HAP-1 (cell line): Measurements from ENCODE around the gene PAXX.
"Not testable (repeated sequence)": the region's sequence is repeated elsewhere in the genome, so short reads cannot be mapped to it uniquely, and the experiment has no call there.

ENCODE experiments used
- DNase-seq, 2 experiments: peaks; one replicate each; pipeline ENCODE4 v3.0.0-alpha.2; 2016 to 2020; ENCODE audit warnings: low spot score in 2 of 2
- H3K27me3 ChIP-seq: fragments of 250-450 bp; sonication (Bioruptor Pico); 2 replicates; pipeline ENCODE4 v1.5.1; 2020; ENCODE audit warnings: low read depth, mild to moderate bottlenecking, moderate library complexity
- H3K36me3 ChIP-seq: fragments of 250-450 bp; sonication (Bioruptor Pico); replicated peaks from 2 replicates; pipeline ENCODE4 v1.5.1; 2020; ENCODE audit warnings: mild to moderate bottlenecking
- H3K4me1 ChIP-seq: fragments of 250-450 bp; sonication (Bioruptor Pico); 2 replicates; pipeline ENCODE4 v1.5.1; 2020; ENCODE audit warnings: mild to moderate bottlenecking
- H3K4me3 ChIP-seq: fragments of 250-450 bp; sonication (Bioruptor Pico); 2 replicates; pipeline ENCODE4 v1.5.1; 2020; ENCODE audit warnings: mild to moderate bottlenecking, moderate library complexity
- H3K9me3 ChIP-seq: fragments of 250-450 bp; sonication (Bioruptor Pico); 2 replicates; pipeline ENCODE4 v1.5.1; 2020; ENCODE audit warnings: mild to moderate bottlenecking, moderate library complexity
- in situ Hi-C: fragments of 300-500 bp; cut with MboI; formaldehyde crosslinking; loops from 3 replicates; pipeline ENCODE4 v1.14.3; 2020; ENCODE audit warnings: low sequenced_read_pairs, inconsistent platforms, mixed read lengths

Gene PAXX

GRCh38 chr9:137001857-137002645 lies 9.8 kb downstream of the PAXX start:
- H3K4me3 ChIP-seq, result no peak overlapping the region
- no peaks in the 10 kb centered on the region for H3K4me1 ChIP-seq
- no peaks in the 10 kb centered on the region; the same call in 1 of the 2 replicates for H3K27me3 ChIP-seq
- no peak for DNase-seq
- 0 out of 2 replicates have a peak, but pooled peaks cover 6% of the 10 kb centered on the region for H3K9me3 ChIP-seq
- no peaks in the 10 kb centered on the region for H3K36me3 ChIP-seq
- in situ Hi-C loops, result no loop called here

GRCh38 chr9:137002646-137003041 lies 10.4 kb downstream of the PAXX start:
- no peak overlapping the region for H3K4me3 ChIP-seq
- H3K9me3 ChIP-seq, result 0 out of 2 replicates have a peak, but pooled peaks cover 6% of the 10 kb centered on the region
- H3K36me3 ChIP-seq, result no peaks in the 10 kb centered on the region
- in situ Hi-C loops, result no loop called here
- no peak for DNase-seq
- H3K27me3 ChIP-seq, result no peaks in the 10 kb centered on the region; the same call in 1 of the 2 replicates
- no peaks in the 10 kb centered on the region for H3K4me1 ChIP-seq

GRCh38 chr9:137004285-137004684 lies 12.1 kb downstream of the PAXX start:
- H3K36me3 ChIP-seq, H3K4me3 ChIP-seq, H3K4me1 ChIP-seq, H3K27me3 ChIP-seq, H3K9me3 ChIP-seq, in situ Hi-C loops: not testable (repeated sequence)
- peak in 1 of 2 experiments; percentile 65 for DNase-seq

- no peak overlapping the region for H3K4me3 ChIP-seq
- in situ Hi-C loops, result no loop called here
- no peak for DNase-seq
- H3K9me3 ChIP-seq, result 0 out of 2 replicates have a peak, but pooled peaks cover 6% of the 10 kb centered on the region
- no peaks in the 10 kb centered on the region for H3K36me3 ChIP-seq
- H3K4me1 ChIP-seq, result no peaks in the 10 kb centered on the region
- no peaks in the 10 kb centered on the region for H3K27me3 ChIP-seq
Observed at GRCh38 chr9:137006116-137007003, 14.1 kb downstream of the PAXX start.

GRCh38 chr9:137007108-137007815 lies 15.0 kb downstream of the PAXX start:
- Histone ChIP-seq H3K27me3 (no peaks in the 10 kb centered on the region), H3K36me3 (no peaks in the 10 kb centered on the region), H3K4me1 (no peaks in the 10 kb centered on the region), H3K4me3 (no peak overlapping the region), H3K9me3 (0 out of 2 replicates have a peak, but pooled peaks cover 6% of the 10 kb centered on the region)
- in situ Hi-C loops, result no loop called here
- no peak for DNase-seq

GRCh38 chr9:137007816-137008270 lies 15.6 kb downstream of the PAXX start:
- no peaks in the 10 kb centered on the region for H3K27me3 ChIP-seq
- in situ Hi-C loops, result no loop called here
- H3K36me3 ChIP-seq, result no peaks in the 10 kb centered on the region
- H3K9me3 ChIP-seq, result 0 out of 2 replicates have a peak, but pooled peaks cover 6% of the 10 kb centered on the region
- H3K4me1 ChIP-seq, result no peaks in the 10 kb centered on the region
- DNase-seq, result no peak
- H3K4me3 ChIP-seq, result no peak overlapping the region

GRCh38 chr9:137008312-137008711 lies 16.1 kb downstream of the PAXX start:
- in situ Hi-C loops, result no loop called here
- no peak for DNase-seq
- Histone ChIP-seq H3K9me3 (0 out of 2 replicates have a peak, but pooled peaks cover 6% of the 10 kb centered on the region), H3K27me3 (no peaks in the 10 kb centered on the region), H3K4me1 (no peaks in the 10 kb centered on the region), H3K4me3 (no peak overlapping the region), H3K36me3 (no peaks in the 10 kb centered on the region)

- Histone ChIP-seq H3K4me1 (no peaks in the 10 kb centered on the region), H3K9me3 (0 out of 2 replicates have a peak, but pooled peaks cover 6% of the 10 kb centered on the region), H3K27me3 (no peaks in the 10 kb centered on the region), H3K36me3 (no peaks in the 10 kb centered on the region), H3K4me3 (no peak overlapping the region)
- in situ Hi-C loops, result no loop called here
- DNase-seq, result no peak
Observed at GRCh38 chr9:137009217-137009616, 17.0 kb downstream of the PAXX start.

- in situ Hi-C loops, result no loop called here
- Histone ChIP-seq H3K4me1 (no peaks in the 10 kb centered on the region), H3K4me3 (no peak overlapping the region), H3K27me3 (no peaks in the 10 kb centered on the region), H3K9me3 (0 out of 2 replicates have a peak, but pooled peaks cover 2% of the 10 kb centered on the region), H3K36me3 (peaks cover 3% of the 10 kb centered on the region)
- no peak for DNase-seq
Observed at GRCh38 chr9:137009938-137010732, 17.9 kb downstream of the PAXX start.

GRCh38 chr9:137011156-137011555 lies 18.9 kb downstream of the PAXX start:
- Histone ChIP-seq H3K36me3 (peaks cover 10% of the 10 kb centered on the region), H3K4me3 (no peak overlapping the region), H3K9me3 (no peaks in the 10 kb centered on the region), H3K27me3 (no peaks in the 10 kb centered on the region), H3K4me1 (no peaks in the 10 kb centered on the region)
- in situ Hi-C loops, result no loop called here
- DNase-seq, result no peak

- no peak for DNase-seq
- Histone ChIP-seq H3K4me3 (no peak overlapping the region), H3K4me1 (no peaks in the 10 kb centered on the region), H3K9me3 (no peaks in the 10 kb centered on the region), H3K36me3 (peaks cover 19% of the 10 kb centered on the region), H3K27me3 (no peaks in the 10 kb centered on the region)
- in situ Hi-C loops, result no loop called here
Observed at GRCh38 chr9:137011907-137012675, 19.9 kb downstream of the PAXX start.
